Measurements from ENCODE around the gene GCSAM. TPM values are rescaled to one million over a fixed set of nuclear protein-coding genes. Genes with fewer than 3 reads are reported as not detected.
"Not testable (repeated sequence)": the region's sequence is repeated elsewhere in the genome, so short reads cannot be mapped to it uniquely, and the experiment has no call there.

Gene GCSAM
- total RNA-seq, 1 donor from 2014 or later: 0.52 TPM

- no peak overlapping the region for H3K9ac ChIP-seq (ENCODE audit: low read depth in 1 of 3, low read length in 3 of 3)
- H3K36me3 ChIP-seq (ENCODE audit: control insufficient read depth in 3 of 3, insufficient read depth in 3 of 3, low read length in 3 of 3): no peaks in the 10 kb centered on the region
- H3K27ac ChIP-seq (ENCODE audit: low read depth, low read length): no peak overlapping the region
- peaks cover 0 to 9% (median 0%) of the 10 kb centered on the region in 3 donors for H3K27me3 ChIP-seq (ENCODE audit: control insufficient read depth in 3 of 3, insufficient read depth in 3 of 3, low read length in 3 of 3)
- no peaks in the 10 kb centered on the region for H3K4me1 ChIP-seq (ENCODE audit: control insufficient read depth in 3 of 3, insufficient read depth in 3 of 3, low read length in 3 of 3)
- no peaks in the 10 kb centered on the region for H3K9me3 ChIP-seq (ENCODE audit: control insufficient read depth in 3 of 3, low read length in 3 of 3)
- H3K4me3 ChIP-seq (ENCODE audit: low read length in 3 of 3): no peak overlapping the region
Observed at GRCh38 chr3:112078125-112079083, 54.6 kb downstream of the GCSAM start.

GRCh38 chr3:112074616-112075497 lies 58.2 kb downstream of the GCSAM start:
- peaks cover 0 to 9% (median 0%) of the 10 kb centered on the region in 3 donors for H3K27me3 ChIP-seq (ENCODE audit: control insufficient read depth in 3 of 3, insufficient read depth in 3 of 3, low read length in 3 of 3)
- H3K36me3 ChIP-seq (ENCODE audit: control insufficient read depth in 3 of 3, insufficient read depth in 3 of 3, low read length in 3 of 3): no peaks in the 10 kb centered on the region
- H3K4me1 ChIP-seq (ENCODE audit: control insufficient read depth in 3 of 3, insufficient read depth in 3 of 3, low read length in 3 of 3): no peaks in the 10 kb centered on the region
- H3K9me3 ChIP-seq (ENCODE audit: control insufficient read depth in 3 of 3, low read length in 3 of 3): no peaks in the 10 kb centered on the region
- no peak overlapping the region for H3K9ac ChIP-seq (ENCODE audit: low read depth in 1 of 3, low read length in 3 of 3)
- no peak overlapping the region for H3K27ac ChIP-seq (ENCODE audit: low read depth, low read length)
- H3K4me3 ChIP-seq (ENCODE audit: low read length in 3 of 3): no peak overlapping the region

GRCh38 chr3:112074006-112074405 lies 59.0 kb downstream of the GCSAM start:
- Histone ChIP-seq H3K4me1 (ENCODE audit: control insufficient read depth in 3 of 3, insufficient read depth in 3 of 3, low read length in 3 of 3) (no peaks in the 10 kb centered on the region), H3K9me3 (ENCODE audit: control insufficient read depth in 3 of 3, low read length in 3 of 3) (no peaks in the 10 kb centered on the region), H3K9ac (ENCODE audit: low read depth in 1 of 3, low read length in 3 of 3) (no peak overlapping the region), H3K27ac (ENCODE audit: low read depth, low read length) (no peak overlapping the region), H3K27me3 (ENCODE audit: control insufficient read depth in 3 of 3, insufficient read depth in 3 of 3, low read length in 3 of 3) (peaks cover 0 to 9% (median 0%) of the 10 kb centered on the region in 3 donors), H3K36me3 (ENCODE audit: control insufficient read depth in 3 of 3, insufficient read depth in 3 of 3, low read length in 3 of 3) (no peaks in the 10 kb centered on the region), H3K4me3 (ENCODE audit: low read length in 3 of 3) (no peak overlapping the region)

- H3K4me3 ChIP-seq (ENCODE audit: low read length in 3 of 3); H3K27ac ChIP-seq (ENCODE audit: low read depth, low read length); H3K4me1 ChIP-seq (ENCODE audit: control insufficient read depth in 3 of 3, insufficient read depth in 3 of 3, low read length in 3 of 3); H3K9me3 ChIP-seq (ENCODE audit: control insufficient read depth in 3 of 3, low read length in 3 of 3); H3K36me3 ChIP-seq (ENCODE audit: control insufficient read depth in 3 of 3, insufficient read depth in 3 of 3, low read length in 3 of 3); H3K27me3 ChIP-seq (ENCODE audit: control insufficient read depth in 3 of 3, insufficient read depth in 3 of 3, low read length in 3 of 3); H3K9ac ChIP-seq (ENCODE audit: low read depth in 1 of 3, low read length in 3 of 3): not testable (repeated sequence)
Observed at GRCh38 chr3:112072387-112073060, 60.5 kb downstream of the GCSAM start.

Small RNA genes within 50 kb of the gene (small RNA-seq; reads per million reads assigned to genes)
- not detected for gene MIR567

Other genes starting within 250 kb of the GCSAM start
- gene ABHD10, start 154.2 kb downstream of the GCSAM start, total RNA-seq: 25.1 TPM
- 0.52 TPM for gene TAGLN3, start 134.3 kb downstream of the GCSAM start, total RNA-seq
- gene TMPRSS7, start 98.5 kb downstream of the GCSAM start, total RNA-seq: not detected
- 3.7 TPM for gene C3orf52, start 46.9 kb downstream of the GCSAM start, total RNA-seq
- 1.0 TPM for gene SLC9C1, start 161.0 kb upstream of the GCSAM start, total RNA-seq
- 4.2 TPM for gene CD200, start 199.9 kb upstream of the GCSAM start, total RNA-seq